ENCODE data around the gene LIMCH1.
"Not testable (repeated sequence)": the region's sequence is repeated elsewhere in the genome, so short reads cannot be mapped to it uniquely, and the experiment has no call there.

DNA sequence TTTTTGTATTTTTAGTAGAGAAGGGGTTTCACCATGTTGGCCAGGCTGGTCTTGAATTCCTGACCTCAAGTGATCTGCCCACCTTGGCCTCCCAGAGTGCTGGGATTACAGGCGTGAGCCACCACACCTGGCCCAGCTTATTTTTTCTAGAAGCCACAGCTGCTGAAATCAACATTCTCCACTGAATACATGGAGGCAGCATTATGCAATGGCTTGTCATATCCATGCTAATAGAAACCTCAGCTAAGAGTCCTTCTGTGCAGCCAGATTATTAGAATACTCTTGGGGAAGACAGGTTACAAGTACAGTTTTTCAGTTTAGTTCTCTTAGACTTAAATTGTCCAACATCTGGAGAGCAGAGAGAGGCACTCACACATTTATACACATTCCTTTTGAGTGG lies 104.8 kb downstream of the LIMCH1 start:
- TF ChIP-seq POLR2AphosphoS5 (IDR thresholded peaks at IDR 0.05; ENCODE audit: low read depth, low read length); TAF1 (IDR thresholded peaks at IDR 0.05; ENCODE audit: borderline replicate concordance, low read depth, low read length): not testable (repeated sequence)
